RPMI8226 (cell line): ENCODE data around the gene ESYT3.
"Not testable (repeated sequence)": the region's sequence is repeated elsewhere in the genome, so short reads cannot be mapped to it uniquely, and the experiment has no call there.

ENCODE experiments used
- DNase-seq: peaks from one replicate; pipeline ENCODE4 v3.0.0-alpha.2; 2015

The ESYT3 gene

GRCh38 chr3:138443091-138443490 lies 8.7 kb downstream of the ESYT3 start:
- no peak for DNase-seq

- DNase-seq = no peak
Measured at GRCh38 chr3:138443521-138444503, 9.4 kb downstream of the ESYT3 start.

DNA sequence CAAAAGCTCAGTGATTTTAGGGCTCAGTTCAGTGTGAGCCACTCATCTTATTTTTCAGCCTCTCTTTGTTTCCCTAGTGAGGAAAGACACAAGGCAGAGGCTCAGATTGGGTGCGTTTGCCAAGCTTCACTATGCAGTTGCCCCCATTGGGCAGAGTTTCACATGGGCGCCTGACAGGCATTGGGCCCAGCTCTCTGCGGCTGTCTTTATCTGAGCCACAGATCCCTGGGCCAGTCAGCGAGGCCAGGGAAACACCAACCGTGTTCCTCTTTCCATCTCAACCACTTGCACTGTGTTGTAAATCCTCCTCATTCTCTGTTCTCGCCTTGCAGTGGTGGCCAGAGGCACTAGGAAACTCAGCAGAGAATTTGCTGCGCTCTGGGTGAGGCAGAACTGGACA lies 10.8 kb downstream of the ESYT3 start:
- no peak for DNase-seq

- no peak for DNase-seq
Measured at GRCh38 chr3:138445654-138446053, 11.2 kb downstream of the ESYT3 start.

GRCh38 chr3:138448631-138449030 lies 14.2 kb downstream of the ESYT3 start:
- DNase-seq = no peak

GRCh38 chr3:138449490-138449889 lies 15.1 kb downstream of the ESYT3 start:
- DNase-seq = no peak

GRCh38 chr3:138450181-138450580 lies 15.8 kb downstream of the ESYT3 start:
- DNase-seq = no peak

DNA sequence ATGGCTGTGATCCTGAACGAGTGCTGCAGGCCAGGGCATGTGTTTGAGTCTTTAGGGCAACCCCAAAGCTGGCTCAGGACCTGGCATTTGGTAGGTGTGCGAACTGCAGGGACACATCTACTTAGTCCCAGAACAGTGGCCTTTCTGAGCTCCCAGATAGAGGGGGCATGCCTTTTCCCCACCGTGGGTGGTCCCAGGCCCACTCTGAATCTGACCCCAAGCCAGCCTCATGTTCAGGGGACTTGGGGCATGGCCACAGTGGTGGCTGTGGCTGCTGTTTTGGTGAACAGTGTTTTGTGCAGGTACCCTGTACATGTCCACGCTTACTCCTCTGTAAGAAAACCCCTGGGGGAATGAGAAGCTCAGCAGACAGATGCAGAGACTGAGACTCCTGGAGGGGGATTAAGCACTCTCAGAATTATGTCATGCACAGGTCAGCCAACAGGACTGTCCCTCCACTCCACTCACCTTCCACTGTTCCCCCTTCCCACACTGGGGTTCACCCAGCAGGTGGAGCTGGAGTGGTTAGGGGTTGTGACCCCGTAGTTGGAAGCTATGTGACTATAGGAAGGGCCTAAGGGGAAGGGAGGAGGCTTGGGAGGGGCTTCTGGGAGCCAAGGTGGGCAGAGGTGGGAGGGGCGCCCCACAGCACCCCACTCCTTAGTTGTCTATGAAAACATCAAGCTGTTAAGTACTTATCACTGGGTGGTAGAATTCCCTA lies 16.4 kb downstream of the ESYT3 start:
- DNase-seq = no peak

- DNase-seq = no peak
Measured at GRCh38 chr3:138451595-138452162, 17.3 kb downstream of the ESYT3 start.

GRCh38 chr3:138452436-138452835 lies 18.0 kb downstream of the ESYT3 start:
- no peak for DNase-seq

- DNase-seq = not testable (repeated sequence)
Measured at GRCh38 chr3:138453940-138454339, 19.5 kb downstream of the ESYT3 start.

DNA sequence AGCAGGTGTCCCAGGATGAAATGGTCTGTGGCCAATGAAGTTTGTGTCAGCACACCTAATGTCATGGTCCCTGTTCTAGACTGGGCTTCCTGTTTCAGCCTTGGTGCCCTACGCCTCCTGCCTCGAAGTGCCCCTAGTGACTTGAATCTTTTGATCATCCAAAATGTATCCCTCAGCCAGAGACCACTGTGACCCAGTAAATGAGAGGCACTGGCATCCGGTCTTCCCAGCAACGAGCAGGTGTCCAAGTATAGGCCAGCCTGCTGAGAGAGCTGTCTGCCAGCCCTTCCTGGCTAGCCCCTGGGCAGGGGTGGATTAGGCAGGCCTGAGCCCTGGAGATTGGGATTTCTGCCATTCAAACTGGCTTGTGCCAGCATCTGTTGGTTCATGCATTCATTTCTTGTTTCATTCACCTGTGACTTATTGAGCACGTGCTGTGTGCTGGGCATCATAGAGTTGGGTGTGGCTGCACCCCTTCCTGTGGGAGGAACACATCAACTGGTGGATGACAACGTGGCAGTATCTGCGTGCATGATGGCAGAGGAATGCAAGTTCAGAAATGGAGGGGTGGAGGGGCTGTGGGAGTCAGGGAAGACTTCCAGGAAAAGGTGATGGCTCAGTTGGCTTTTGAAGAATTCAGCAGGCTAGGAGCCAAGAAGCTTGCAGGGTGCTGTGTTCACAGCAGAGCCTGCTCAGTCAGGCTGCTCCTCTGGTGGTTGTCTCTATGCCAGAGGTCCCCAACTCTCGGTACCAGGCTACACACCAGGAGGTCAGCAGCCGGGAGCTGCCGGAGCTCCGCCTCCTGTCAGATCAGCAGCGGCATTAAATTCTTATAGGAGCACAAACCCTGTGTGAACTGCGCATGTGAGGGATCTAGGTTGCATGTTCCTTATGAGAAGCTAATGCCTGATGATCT lies 21.6 kb downstream of the ESYT3 start:
- DNase-seq = no peak

DNA sequence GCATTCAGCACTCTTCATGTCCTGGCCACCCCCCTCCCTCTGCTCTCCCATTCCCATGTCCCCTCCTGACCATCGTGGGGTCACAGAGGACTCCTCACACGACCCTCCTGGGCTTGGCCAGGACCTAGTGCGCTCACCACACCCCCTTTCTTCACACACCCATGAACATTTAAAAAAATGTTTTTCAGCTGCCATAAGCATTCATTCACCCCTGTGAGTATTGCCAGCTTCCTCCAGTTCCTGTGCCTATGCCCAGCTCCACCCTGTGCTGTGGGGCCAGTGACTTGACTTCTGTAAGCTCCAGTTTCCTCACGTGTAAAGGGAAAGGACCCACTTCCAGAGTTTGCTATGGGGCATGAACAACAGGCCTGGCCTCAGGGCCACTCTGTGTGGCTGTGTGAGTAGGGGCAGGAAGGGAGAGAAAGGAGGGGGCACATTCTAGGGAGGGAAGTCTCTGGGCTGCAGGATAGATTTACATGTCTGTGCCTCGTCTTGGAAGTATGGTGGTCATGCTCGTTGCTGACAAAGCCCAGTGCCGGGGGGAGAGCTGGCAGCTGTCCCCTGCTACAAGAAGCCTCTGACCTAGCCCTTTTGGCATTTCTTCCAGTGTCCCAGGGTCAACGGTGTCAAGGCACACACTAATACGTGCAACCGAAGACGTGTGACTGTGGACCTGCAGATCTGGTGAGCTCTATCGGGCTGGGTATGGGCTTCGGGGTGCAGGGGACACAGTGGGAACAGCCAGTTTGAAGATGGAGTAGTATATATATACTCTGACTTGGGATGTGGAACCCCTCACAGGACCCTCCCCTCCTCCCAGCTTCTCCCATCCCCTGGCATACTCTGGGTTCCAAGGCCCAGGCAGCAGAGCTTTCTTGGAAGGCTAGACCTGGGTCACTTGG lies 22.8 kb downstream of the ESYT3 start:
- no peak for DNase-seq

- no peak for DNase-seq
Measured at GRCh38 chr3:138457863-138458735, 23.7 kb downstream of the ESYT3 start.

DNA sequence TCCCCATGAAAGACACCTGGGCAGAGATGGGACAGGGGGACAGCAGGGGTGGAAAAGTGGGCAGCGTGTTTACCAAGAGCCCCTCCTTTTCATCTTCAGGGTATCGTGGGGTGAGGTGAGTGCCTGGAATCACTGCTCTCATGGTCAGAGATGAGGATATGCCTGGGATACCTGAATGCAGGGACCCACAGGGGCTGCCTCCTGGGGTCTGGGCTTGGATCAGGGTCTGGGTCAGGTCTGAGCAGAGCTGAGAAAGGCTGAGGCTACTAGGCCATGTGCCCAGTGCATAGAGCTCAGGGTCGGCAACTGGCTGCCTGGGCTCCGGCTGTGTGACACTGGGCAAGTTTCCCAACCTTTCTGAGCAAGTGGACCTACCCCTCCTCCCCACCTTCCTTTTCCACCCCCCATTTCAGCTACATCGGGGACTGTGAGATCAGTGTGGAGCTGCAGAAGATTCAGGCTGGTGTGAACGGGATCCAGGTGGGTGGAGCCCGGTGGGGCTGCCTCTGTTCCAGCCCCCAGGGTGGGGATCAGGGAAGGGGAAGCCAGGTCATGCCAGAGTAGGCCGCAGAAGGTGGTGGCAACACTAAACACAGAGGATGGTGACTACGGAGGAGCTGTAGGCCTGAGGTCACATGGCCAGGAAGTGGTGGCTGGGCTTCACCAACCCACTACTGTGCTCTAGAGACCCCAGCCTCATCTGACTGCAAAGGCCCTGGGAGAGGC lies 24.5 kb downstream of the ESYT3 start:
- no peak for DNase-seq

- DNase-seq = no peak
Measured at GRCh38 chr3:138459619-138460535, 25.5 kb downstream of the ESYT3 start.

- DNase-seq = no peak
Measured at GRCh38 chr3:138460536-138461205, 26.3 kb downstream of the ESYT3 start.

GRCh38 chr3:138461246-138461645 lies 26.8 kb downstream of the ESYT3 start:
- no peak for DNase-seq
